Left lung (tissue), 10 donors: ENCODE data around the gene DNAJB6. TPM values are rescaled to one million over a fixed set of nuclear protein-coding genes. Genes with fewer than 3 reads are reported as not detected.
A peak's percentile ranks its signal among the peaks of the same experiment; 100 is the strongest.

ENCODE experiments used
- ATAC-seq: fragments of 200-7000 bp; cut with Tn5 transposase; one replicate; pipeline ENCODE4 v1.9.1; 2020; ENCODE audit warnings: moderate library complexity
- DNase-seq, 4 donors: peaks; one replicate each; pipeline ENCODE4 v3.0.0-alpha.2; 2013 to 2020
- H3K27ac ChIP-seq, 2 donors: fragments of 200-600 bp; sonication (generic) in 1 of 2; one replicate each; pipeline versions ENCODE4 v1.5.0 to v1.8.0; 2020 to 2021
- H3K27me3 ChIP-seq, 2 donors: fragments of 200-600 bp; sonication (generic) in 1 of 2; one replicate each; pipeline versions ENCODE4 v1.5.0 to v1.8.0; 2020 to 2021
- H3K36me3 ChIP-seq, 2 donors: fragments of 200-600 bp; sonication (generic) in 1 of 2; one replicate each; pipeline versions ENCODE4 v1.5.0 to v1.8.0; 2020 to 2021
- H3K4me1 ChIP-seq, 2 donors: fragments of 200-600 bp; one replicate each; pipeline ENCODE4 v1.8.0; 2021
- H3K4me3 ChIP-seq, 2 donors: fragments of 200-600 bp; sonication (generic) in 1 of 2; one replicate each; pipeline versions ENCODE4 v1.5.0 to v1.8.0; 2020 to 2021; ENCODE audit warnings: mild to moderate bottlenecking in 1 of 2
- H3K9me3 ChIP-seq, 2 donors: fragments of 200-600 bp; sonication (generic) in 1 of 2; one replicate each; pipeline versions ENCODE4 v1.5.0 to v1.8.0; 2020 to 2021
- intact Hi-C, 2 donors: fragments of 100-400 bp; cut with DNase I; formaldehyde crosslinking; loops; one replicate each; pipeline versions ENCODE4 v1.11.2 to v1.14.2; 2022
- polyA plus RNA-seq, 6 donors: library from polyadenylated mRNA; unstranded; fragments of 120-200 nt; gene quantifications; one replicate each; pipeline ENCODE4 v1.2.1, GENCODE V29; 2013; ENCODE audit not compliant: insufficient read length in 6 of 6
- total RNA-seq, 2 donors: library from RNA; stranded (reverse); fragmentation: NEBNext Ultra II Directional; extraction: Animal tissue kit (Norgen Biotek cat#: 25700); gene quantifications; one replicate each; pipeline ENCODE4 v1.2.1, GENCODE V29; 2021
- TF ChIP-seq, protein P1 (sequence below), 2 donors: fragments of 200-600 bp; sonication (generic) in 1 of 2; IDR thresholded peaks; one replicate each; pipeline versions ENCODE4 v1.5.0 to v1.8.0; 2021; ENCODE audit warnings: antibody characterized with exemption in 2 of 2
- donor health status: DM: no; HTN: yes; CAD: no.
- donor health status: DM: no; HTN: no; CAD: no.

DNAJB6 gene
- total and polyA plus RNA-seq, 8 donors, result 76.6 to 150 (median 131) TPM

DNA sequence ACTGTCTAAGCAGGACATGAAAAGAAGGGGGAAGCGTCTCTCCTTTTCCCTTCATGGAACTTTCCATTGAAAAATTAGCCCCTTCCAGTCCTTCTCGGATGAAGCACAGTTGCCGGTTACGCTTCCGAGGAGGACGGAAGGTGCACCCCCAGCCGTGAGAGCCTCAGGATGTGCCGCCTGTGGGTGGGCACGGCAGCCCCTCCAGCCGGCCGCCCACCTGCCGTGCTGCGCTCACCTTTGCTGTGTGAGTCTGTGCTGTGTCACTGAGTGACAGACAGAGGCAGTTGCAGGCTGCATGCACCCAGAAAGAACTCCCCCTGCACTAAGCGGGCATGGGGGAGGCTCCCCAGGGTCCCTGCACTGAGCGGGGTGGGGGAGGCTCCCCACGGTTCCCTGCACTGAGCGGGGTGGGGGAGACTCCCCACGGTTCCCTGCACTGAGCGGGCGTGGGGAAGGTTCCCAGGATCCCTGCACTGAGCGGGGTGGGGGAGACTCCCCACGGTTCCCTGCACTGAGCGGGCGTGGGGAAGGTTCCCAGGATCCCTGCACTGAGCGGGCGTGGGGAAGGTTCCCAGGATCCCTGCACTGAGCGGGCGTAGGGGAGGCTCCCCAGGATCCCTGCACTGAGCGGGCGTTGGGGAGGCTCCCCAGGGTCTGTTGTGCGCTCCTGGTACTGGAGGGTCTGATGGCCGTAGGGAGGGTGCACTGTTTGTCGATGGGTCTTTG is 74.2 kb downstream of the DNAJB6 start:
- no peak for ATAC-seq
- H3K4me1 ChIP-seq, result no peaks in the 10 kb centered on the region
- intact Hi-C loops, result no loop called here
- TF ChIP-seq, protein P1, sequence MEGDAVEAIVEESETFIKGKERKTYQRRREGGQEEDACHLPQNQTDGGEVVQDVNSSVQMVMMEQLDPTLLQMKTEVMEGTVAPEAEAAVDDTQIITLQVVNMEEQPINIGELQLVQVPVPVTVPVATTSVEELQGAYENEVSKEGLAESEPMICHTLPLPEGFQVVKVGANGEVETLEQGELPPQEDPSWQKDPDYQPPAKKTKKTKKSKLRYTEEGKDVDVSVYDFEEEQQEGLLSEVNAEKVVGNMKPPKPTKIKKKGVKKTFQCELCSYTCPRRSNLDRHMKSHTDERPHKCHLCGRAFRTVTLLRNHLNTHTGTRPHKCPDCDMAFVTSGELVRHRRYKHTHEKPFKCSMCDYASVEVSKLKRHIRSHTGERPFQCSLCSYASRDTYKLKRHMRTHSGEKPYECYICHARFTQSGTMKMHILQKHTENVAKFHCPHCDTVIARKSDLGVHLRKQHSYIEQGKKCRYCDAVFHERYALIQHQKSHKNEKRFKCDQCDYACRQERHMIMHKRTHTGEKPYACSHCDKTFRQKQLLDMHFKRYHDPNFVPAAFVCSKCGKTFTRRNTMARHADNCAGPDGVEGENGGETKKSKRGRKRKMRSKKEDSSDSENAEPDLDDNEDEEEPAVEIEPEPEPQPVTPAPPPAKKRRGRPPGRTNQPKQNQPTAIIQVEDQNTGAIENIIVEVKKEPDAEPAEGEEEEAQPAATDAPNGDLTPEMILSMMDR (IDR thresholded peaks at IDR 0.05), result no peak
- DNase-seq, result no peak
- no peak overlapping the region for H3K27ac ChIP-seq
- no peaks in the 10 kb centered on the region for H3K27me3 ChIP-seq
- no peak overlapping the region for H3K4me3 ChIP-seq
- H3K9me3 ChIP-seq, result no peaks in the 10 kb centered on the region
- H3K36me3 ChIP-seq, result peaks cover 0 to 96% of the 10 kb centered on the region in 2 donors

DNA sequence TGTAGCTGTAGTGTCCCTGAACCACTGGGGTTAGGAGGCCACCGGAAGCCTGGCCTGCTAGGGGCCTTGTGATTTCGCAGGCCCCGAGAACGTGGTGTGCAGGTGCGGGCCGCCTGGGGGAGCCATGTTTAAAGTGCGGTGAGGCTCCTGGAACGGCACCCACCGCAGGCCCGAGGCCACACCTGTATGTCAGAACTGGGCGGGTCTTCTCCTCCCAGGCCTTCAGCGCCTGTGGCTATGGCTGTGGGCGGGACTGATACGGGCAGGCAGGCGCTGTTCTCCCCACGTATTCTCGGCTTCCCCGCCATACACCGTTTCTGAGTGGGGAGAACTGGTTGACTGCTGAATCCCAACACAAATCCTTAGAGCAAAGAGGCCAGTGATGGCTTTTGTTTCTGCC is 74.8 kb downstream of the DNAJB6 start:
- no peaks in the 10 kb centered on the region for H3K4me1 ChIP-seq
- DNase-seq (peak in 1 of 4 donors; percentile 61), ATAC-seq (no peak)
- no peak overlapping the region for H3K4me3 ChIP-seq
- TF ChIP-seq, protein P1 (IDR thresholded peaks at IDR 0.05), result no peak
- no peaks in the 10 kb centered on the region for H3K27me3 ChIP-seq
- no peaks in the 10 kb centered on the region for H3K9me3 ChIP-seq
- peaks cover 0 to 96% of the 10 kb centered on the region in 2 donors for H3K36me3 ChIP-seq
- intact Hi-C loops, result no loop called here
- no peak overlapping the region for H3K27ac ChIP-seq

DNA sequence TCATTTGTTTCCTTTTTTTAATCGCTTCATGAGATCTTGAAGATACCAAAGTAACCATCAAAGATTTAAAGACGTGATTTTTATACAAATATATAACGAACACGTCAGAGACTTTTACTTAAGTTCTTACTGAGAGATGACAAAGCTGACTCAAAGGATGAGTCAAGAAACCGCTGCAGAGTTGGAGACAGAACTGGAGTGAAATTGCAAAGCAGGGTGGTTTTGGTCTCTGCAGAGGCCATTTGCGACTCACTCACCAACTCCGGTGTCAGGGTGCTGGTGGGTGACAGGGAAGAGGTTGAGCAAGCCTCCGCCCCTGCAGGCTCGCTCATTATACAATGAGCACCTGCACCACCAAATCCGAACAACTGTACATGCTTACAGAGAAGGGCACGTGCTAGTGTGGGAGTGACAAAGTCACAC is 75.2 kb downstream of the DNAJB6 start:
- H3K27ac ChIP-seq, result no peak overlapping the region
- TF ChIP-seq, protein P1 (IDR thresholded peaks at IDR 0.05), result no peak
- intact Hi-C loops, result no loop called here
- H3K36me3 ChIP-seq, result peaks cover 0 to 96% of the 10 kb centered on the region in 2 donors
- H3K9me3 ChIP-seq, result no peaks in the 10 kb centered on the region
- no peak overlapping the region for H3K4me3 ChIP-seq
- H3K27me3 ChIP-seq, result no peaks in the 10 kb centered on the region
- DNase-seq (peak in 1 of 4 donors; percentile 10), ATAC-seq (no peak)
- H3K4me1 ChIP-seq, result no peaks in the 10 kb centered on the region

DNA sequence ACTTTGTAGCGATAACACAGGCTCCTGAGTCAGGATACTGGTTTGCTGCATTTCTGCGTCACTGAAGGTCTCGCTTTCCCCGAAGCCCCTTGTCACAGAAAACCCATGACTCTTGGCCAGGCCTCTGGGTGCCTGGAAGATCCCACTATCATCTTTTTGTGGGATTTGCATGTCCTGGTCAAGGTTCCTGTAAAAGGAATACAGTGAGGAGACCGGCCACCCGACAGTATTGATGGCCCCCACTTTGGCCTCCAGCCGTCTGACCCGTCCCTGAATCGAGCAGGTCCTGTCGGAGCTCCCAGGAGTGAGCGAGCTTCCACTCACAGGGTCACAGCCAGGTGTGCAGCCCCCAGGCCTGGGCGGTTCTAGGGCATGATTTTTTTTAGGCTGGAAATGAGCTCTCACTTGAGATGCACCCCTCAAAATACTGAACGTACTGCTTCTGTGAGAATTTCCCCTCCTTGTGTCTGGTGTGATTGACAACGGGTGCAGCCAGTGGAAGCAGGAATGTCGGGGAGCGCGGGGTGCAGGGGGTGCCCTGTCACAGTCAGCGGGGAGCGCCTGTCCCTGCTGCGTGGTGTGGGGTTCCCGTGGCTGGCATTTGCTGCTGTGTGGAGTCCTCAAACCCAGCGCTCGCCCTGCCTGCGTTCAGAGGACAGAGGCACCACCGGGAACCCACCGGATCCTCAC is 75.8 kb downstream of the DNAJB6 start:
- intact Hi-C loops, result no loop called here
- H3K4me3 ChIP-seq, result no peak overlapping the region
- DNase-seq, result peak in 1 of 4 donors; percentile 73
- H3K36me3 ChIP-seq, result peaks cover 0 to 96% of the 10 kb centered on the region in 2 donors
- H3K27ac ChIP-seq, result no peak overlapping the region
- no peak for ATAC-seq
- H3K27me3 ChIP-seq, result no peaks in the 10 kb centered on the region
- no peaks in the 10 kb centered on the region for H3K9me3 ChIP-seq
- no peaks in the 10 kb centered on the region for H3K4me1 ChIP-seq
- TF ChIP-seq, protein P1 (IDR thresholded peaks at IDR 0.05), result no peak
